NCI-H748 (cell line): ENCODE data around the gene GIGYF1.
"Not testable (repeated sequence)": the region's sequence is repeated elsewhere in the genome, so short reads cannot be mapped to it uniquely, and the experiment has no call there.

ENCODE experiments used
- DNase-seq: peaks from one replicate; lab custom pipeline; 2025; ENCODE audit not compliant: unreplicated experiment; lab: John Stamatoyannopoulos, UW

GIGYF1 gene, protein sequence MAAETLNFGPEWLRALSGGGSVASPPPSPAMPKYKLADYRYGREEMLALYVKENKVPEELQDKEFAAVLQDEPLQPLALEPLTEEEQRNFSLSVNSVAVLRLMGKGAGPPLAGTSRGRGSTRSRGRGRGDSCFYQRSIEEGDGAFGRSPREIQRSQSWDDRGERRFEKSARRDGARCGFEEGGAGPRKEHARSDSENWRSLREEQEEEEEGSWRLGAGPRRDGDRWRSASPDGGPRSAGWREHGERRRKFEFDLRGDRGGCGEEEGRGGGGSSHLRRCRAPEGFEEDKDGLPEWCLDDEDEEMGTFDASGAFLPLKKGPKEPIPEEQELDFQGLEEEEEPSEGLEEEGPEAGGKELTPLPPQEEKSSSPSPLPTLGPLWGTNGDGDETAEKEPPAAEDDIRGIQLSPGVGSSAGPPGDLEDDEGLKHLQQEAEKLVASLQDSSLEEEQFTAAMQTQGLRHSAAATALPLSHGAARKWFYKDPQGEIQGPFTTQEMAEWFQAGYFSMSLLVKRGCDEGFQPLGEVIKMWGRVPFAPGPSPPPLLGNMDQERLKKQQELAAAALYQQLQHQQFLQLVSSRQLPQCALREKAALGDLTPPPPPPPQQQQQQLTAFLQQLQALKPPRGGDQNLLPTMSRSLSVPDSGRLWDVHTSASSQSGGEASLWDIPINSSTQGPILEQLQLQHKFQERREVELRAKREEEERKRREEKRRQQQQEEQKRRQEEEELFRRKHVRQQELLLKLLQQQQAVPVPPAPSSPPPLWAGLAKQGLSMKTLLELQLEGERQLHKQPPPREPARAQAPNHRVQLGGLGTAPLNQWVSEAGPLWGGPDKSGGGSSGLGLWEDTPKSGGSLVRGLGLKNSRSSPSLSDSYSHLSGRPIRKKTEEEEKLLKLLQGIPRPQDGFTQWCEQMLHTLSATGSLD (N-terminal part only)

DNA sequence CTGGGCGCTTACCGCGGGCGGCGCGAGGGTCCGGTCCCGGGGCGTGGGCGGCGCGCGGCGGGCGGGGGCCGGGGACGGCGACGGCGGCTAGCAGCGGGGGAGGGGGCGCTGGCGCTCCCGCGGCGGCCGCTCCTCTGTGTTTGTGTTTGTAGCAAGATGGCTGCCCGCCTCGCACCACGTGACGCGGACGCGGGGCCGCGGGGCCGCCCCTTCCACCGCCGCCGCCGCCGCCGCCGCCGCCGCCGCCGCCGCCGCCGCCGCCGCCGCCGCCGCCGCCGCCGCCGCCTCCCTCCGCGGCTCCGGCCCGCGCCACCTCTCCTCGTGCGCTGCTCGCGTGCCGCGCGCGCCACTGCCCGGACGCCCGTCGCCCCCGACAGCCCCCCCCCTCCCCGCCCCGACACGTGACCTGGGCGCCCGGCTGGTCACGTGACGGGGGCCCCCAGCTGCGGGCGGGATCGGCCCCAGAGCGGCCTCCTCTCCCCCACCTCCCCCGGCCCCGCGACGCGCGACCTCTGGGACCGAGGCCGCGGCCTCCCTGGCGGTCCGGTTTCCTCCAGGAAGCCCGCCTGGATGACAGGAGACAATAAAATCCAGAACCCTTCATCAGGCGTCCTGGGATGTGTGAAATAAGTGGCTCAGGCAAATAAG, at the start of gene GIGYF1:
TSS of gene GIGYF1 (minus strand) at position 153 of the 648 bp plus-strand sequence. CDS start 6,012 bp downstream, outside the sequence.
- peak; percentile 83 for DNase-seq

DNA sequence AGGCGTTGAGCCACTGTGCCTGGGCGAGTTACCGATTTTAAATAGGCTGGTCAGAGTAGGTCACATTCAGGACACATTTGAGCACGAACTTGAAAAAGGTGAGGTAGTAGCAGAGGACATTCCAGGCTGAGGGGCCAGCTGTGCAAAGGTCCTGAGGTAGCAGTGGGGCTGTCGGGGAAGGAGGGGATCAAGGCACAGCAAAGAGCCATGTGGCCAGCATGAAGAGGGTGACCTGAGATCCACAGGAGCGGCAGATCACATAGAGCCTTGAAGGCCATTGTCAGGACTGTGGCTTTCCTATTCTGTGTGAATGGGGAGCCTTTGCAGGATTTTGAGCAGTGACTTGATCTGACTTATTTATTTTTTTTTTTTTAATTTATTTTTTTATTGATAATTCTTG, 45.9 kb upstream of the GIGYF1 start:
- DNase-seq, result no peak

DNA sequence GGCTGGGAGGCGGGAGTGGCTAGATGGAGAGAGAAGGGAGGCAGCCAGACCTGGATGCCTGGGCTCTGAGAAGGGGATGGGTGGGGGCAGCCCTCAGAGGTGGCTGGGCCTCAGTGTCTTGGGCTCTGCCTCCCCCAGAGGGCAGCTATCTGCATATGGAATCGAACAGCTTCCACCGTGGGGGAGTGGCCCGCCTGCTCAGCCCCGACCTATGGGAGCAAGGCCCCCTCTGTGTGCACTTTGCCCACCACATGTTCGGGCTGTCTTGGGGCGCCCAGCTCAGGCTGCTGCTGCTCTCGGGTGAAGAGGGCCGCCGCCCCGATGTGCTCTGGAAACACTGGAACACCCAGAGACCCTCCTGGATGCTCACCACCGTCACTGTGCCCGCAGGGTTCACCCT, 42.6 kb upstream of the GIGYF1 start:
- DNase-seq, result no peak

DNA sequence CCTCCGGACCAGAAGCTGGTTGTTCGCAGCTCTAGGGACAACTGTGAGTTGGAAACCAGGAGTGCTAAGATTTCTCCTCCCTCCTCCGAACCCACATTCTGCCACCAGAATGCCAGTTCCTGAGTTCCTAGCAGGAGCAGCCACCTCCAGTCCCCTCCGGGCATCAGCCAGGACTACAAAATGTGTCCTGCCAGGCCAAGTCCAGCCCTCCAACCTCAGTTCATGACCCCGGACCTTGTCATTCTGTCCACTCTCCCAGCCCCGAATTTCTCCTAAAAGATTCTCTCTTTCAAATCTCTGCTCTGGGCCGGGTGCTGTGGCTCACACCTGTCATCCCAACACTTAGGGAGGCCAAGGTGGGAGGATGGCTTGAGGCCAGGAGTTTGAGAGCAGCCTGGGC, 41.7 kb upstream of the GIGYF1 start:
- no peak for DNase-seq

DNA sequence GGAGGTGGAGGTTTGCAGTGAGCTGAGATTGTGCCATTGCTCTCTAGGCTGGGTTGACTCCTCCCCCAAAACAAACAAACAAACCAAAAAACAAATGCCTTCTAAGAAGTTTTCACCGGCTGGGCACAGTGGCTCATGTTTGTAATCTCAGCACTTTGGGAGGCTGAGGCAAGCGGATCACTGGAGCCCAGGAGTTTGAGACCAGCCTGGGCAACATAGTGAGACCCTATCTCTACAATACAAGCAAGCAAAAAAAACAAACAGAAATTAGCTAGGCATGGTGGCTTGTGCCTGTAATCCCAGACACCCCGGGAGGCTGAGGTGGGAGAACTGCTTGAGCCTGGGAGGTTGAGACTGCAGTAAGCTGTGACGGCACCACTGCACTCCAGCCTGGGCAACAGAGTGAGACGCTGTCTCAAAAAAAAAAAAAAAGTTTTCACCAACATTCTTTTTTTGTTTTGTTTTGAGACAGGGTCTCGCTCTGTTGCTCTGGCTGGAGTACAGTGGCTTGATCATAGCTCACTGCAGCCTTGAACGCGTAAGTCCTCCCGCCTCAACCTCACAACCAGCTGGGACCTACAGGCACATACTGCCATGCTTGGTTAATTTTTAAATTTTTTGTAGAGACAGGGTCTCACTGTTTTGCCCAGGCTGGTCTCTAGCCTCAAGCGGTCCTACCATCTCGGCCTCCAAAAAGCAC, 38.0 kb upstream of the GIGYF1 start:
- DNase-seq, result no peak

DNA sequence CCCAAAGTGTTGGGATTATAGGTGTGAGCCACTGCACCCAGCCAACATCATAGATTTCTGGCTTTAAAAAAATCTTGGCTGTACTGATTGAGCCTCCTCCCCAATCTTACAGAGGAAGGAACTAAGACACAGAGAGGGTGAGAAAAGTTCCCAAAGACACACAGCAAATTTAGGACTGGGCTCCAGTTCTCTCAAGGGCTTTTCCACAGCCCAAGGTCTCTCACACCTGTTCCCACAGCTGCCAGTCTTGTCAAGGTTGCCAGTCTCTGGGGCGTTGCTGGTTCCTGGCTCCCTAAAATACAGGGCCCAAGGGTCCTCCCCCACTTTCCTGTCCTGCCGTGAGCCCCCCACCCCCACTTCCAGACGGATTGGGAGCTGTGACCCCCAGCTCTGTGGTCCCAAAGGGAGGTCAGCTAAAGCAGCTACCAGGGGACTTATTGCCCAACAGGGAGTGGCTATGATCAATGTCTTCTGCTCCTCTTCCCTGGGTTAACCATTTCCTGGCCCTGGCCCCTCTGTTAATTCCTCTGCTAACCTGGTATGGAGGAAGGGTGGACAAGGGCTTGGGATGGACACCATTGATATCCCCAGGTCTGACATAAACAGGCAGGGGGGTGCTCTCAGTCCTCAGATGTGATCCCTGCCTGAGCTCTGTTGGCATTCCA, 36.2 kb upstream of the GIGYF1 start:
- no peak for DNase-seq

DNA sequence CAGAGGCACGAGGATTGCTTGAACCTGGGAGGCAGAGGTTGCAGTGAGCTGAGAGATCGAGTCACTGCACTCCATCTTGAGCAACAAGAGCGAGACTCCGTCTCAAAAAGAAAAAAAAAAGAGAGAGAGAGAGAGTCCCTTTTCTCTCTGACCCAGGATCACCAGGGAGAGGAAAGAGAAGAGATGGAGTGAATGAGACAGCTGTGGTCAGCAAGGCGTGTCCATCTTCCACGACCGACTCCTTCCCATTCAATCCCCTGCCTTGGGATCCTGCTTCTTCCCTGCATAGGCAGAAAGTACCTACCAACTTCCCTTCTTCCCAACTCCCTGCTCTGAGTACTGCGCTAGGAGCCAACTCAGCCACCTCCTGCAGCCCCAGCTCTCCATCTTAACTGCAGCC, 34.1 kb upstream of the GIGYF1 start:
- no peak for DNase-seq

DNA sequence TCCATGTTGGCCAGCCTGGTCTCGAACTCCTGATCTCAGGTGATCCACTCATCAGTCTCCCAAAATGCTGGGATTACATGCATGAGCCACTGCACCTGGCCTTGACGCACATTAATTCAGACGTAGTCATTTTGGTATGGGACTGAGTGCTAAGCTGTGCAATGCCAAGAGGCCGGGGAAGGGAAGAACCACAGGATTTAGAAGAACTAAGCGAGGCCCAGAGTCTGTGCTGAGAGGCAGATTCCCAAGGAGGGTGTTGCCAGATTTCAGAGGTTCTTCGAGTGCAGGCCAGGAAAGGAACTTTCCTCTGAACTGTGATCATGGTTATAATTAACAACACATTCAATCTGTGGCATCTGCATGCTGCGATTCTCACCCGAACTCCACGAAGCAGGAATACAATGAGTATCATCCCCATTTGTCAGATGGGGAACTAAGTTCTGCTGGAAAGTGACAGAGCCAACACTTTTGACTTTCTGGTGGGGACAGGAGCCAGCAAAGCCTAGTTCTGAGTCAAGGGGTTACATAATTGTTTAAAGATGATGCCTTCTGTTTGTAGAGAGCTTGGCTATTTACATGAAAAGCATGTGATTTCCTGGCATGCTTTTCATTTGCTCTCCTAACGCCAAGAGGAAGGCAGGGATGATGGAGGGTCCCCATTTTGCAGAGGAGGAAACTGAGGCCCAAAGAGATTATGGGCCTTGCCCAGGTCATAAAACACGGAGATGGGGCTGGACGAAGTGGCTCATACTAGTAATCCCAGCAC, 33.1 kb upstream of the GIGYF1 start:
- no peak for DNase-seq

DNA sequence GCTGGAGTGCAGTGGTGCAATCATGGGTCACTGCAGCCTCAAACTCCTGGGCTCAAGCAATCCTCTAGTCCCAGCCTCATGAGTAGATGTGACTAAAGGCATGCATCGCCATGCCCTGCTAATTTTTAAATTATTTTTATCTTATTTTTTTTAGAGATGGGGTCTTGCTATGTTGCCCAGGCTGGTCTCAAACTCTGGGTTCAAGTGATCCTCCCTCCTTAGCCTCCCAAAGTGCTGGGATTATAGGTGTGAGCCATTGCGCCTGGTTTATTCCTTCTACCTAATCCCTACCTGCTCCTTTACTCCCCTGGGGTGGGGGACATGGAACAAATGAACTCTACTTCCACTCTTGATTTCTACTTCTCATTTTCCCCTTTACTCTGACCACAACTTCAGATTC, 30.3 kb upstream of the GIGYF1 start:
- DNase-seq, result not testable (repeated sequence)

DNA sequence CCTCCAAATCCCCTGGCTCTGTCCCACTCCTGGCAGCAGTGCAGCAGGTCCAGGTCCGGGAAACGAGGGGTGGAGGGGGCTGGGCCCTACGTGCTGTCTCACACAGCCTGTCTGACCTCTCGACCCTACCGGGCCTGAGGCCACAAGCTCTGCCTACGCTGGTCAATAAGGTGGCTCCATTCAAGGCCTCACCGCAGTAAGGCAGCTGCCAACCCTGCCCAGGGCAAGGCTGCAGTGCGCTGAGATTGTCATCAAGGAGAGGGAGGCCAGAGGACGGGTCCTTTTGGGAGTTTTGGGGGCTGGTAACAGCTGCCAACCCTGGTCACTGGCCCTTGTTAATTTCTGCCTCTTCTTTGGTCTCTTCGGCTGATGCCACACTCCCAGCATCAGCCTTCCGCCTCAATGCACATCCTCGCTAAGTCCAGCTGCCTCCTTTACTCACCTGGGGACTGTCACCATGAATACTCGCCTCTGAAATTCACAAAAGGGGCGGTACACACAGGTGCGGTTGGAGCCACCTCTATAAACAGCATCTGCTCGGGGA, 29.8 kb upstream of the GIGYF1 start:
- no peak for DNase-seq

DNA sequence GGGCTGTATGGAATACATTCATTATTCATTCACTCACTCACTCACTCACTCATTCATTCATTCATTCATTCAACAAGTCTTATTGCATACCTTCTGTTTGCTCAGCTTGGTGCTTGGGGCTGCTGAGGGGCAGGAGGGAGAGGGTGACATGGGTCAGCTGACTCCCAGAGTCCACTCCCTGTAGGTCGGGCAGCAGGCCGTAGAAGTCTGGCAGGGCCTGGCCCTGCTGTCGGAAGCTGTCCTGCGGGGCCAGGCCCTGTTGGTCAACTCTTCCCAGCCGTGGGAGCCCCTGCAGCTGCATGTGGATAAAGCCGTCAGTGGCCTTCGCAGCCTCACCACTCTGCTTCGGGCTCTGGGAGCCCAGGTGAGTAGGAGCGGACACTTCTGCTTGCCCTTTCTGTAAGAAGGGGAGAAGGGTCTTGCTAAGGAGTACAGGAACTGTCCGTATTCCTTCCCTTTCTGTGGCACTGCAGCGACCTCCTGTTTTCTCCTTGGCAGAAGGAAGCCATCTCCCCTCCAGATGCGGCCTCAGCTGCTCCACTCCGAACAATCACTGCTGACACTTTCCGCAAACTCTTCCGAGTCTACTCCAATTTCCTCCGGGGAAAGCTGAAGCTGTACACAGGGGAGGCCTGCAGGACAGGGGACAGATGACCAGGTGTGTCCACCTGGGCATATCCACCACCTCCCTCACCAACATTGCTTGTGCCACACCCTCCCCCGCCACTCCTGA, 28.6 kb upstream of the GIGYF1 start:
- DNase-seq, result no peak

DNA sequence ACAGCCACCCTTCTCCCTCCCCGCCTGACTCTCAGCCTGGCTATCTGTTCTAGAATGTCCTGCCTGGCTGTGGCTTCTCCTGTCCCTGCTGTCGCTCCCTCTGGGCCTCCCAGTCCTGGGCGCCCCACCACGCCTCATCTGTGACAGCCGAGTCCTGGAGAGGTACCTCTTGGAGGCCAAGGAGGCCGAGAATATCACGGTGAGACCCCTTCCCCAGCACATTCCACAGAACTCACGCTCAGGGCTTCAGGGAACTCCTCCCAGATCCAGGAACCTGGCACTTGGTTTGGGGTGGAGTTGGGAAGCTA, 27.4 kb upstream of the GIGYF1 start:
- no peak for DNase-seq

DNA sequence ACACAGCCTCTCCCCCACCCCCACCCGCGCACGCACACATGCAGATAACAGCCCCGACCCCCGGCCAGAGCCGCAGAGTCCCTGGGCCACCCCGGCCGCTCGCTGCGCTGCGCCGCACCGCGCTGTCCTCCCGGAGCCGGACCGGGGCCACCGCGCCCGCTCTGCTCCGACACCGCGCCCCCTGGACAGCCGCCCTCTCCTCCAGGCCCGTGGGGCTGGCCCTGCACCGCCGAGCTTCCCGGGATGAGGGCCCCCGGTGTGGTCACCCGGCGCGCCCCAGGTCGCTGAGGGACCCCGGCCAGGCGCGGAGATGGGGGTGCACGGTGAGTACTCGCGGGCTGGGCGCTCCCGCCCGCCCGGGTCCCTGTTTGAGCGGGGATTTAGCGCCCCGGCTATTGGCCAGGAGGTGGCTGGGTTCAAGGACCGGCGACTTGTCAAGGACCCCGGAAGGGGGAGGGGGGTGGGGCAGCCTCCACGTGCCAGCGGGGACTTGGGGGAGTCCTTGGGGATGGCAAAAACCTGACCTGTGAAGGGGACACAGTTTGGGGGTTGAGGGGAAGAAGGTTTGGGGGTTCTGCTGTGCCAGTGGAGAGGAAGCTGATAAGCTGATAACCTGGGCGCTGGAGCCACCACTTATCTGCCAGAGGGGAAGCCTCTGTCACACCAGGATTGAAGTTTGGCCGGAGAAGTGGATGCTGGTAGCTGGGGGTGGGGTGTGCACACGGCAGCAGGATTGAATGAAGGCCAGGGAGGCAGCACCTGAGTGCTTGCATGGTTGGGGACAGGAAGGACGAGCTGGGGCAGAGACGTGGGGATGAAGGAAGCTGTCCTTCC, 26.8 kb upstream of the GIGYF1 start:
- DNase-seq, result no peak

DNA sequence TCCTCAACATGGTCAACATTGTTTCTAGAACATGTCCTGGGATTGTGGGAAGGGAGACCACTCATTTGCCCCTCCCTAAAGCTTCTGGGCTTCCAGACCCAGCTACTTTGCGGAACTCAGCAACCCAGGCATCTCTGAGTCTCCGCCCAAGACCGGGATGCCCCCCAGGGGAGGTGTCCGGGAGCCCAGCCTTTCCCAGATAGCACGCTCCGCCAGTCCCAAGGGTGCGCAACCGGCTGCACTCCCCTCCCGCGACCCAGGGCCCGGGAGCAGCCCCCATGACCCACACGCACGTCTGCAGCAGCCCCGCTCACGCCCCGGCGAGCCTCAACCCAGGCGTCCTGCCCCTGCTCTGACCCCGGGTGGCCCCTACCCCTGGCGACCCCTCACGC, 26.2 kb upstream of the GIGYF1 start, which contains the start of gene EPO:
TSS of gene EPO (plus strand) at position 190 of the 392 bp plus-strand sequence. CDS start 513 bp downstream, outside the sequence.
- DNase-seq, result no peak

DNA sequence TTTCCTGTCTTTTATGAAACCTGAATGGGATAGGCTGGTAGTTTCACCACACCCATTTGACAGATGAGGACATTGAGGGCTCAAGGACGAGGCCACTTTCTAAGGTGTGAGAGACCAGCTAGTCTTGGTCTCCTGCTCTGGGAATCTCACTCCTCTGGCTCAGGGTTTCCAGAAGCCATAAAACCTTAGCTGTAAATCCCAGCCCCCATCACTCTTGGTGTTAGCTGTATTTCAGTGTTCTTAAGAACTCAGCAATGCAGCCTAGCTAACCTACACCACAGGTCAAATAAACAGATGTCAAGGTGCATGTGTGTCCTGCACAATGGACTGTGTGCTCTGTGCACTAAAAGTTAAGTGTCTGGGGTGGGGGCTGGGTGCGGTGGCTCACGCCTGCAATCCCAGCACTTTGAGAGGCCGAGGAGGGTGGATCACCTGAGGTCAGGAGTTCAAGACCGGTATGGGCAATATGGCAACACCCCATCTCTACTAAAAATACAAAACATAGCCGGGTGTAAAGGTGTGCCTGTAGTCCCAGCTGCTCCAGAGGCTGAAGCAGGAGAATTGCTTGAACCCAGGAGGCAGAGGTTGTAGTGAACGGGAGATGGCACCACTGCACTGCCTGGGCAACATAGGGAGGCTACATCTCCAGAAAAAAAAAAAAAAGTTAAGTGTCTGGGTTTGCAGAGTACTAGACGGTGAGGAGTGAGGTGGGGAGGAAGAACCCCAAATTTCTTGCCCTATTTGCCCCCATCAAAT, 25.7 kb upstream of the GIGYF1 start:
- no peak for DNase-seq

DNA sequence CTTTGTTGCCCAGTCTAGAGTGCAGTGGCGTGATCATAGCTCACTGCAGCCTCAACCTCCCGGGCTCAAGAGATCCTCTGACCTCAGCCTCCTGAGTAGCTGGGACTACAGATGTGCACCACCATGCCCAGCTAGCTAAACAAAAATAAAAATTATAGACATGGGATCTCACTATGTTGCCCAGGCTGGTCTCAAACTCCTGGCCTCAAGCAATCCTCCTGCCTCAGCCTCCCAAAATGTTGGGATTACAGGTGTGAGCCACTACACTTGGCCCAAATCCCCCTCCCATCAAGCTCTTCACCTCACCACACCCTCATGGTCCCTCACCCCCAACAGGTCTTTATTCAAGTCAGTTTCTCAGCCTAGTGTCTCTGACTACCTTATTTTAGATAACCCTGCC, 23.0 kb upstream of the GIGYF1 start:
- DNase-seq, result not testable (repeated sequence)

DNA sequence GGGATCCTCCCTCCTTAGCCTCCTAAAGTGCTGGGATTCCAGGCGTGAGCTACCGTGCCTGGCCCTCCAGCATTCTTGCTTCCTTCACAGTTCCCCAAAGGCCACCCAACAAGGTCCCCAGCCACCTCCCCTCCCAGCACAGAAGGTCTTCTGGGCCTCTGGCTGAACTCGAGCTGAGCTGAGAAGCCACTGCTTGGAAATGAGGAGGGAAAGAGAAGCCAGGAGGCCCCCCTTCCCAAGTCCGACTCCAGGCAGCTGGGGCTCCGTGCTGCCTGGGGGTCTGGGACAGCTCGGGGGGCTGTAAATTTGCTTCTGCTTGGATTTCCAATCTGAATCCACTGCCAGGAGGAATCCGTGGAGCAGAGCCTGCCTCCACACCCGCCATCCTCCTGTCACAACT, 20.7 kb upstream of the GIGYF1 start:
- DNase-seq, result no peak
